Activated CD4-positive, alpha-beta T cell treated with anti-CD3 and anti-CD28 coated beads, Interleukin-2, Interleukin-6, amounts not matched to agents 100 ng/mL and 50 ng/mL, durations not matched to agents 16 hours and 8 hours (primary cell): ENCODE measurements around the gene ATP4A.

Experiments used
- DNase-seq: peaks from one replicate; pipeline ENCODE4 v3.0.0-alpha.2; 2020

Gene ATP4A

DNA sequence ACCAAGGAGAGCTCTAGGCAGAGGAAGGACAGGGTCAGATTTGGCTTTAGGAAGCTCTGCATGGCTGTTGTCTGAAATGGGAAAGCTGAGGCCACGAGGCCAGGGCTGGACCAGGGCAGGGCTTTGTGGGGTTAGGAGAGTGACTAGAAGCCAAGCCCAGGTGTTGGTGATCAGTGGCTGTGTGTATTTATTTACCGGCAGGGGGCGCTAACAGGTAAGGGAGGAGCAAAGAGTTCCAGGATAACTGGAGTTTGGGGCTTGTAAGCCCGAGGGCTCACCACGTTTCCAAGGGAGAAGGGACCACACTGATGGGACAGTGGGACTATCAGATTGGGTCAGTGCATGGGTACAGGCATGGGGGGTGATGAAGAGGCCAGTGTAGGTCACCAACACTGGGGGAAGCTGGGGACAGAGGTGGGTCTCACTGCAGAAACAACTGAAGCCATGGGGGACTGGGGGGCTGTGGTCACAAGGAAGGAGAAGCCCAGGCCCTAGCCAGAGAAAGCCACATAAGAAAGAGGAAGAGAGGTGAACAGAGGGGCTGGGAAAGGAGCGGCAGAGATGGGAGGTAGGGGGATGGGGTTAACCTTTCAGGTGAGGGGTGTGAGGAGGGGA lies 14.2 kb downstream of the ATP4A start:
- peak; percentile 76 for DNase-seq

DNA sequence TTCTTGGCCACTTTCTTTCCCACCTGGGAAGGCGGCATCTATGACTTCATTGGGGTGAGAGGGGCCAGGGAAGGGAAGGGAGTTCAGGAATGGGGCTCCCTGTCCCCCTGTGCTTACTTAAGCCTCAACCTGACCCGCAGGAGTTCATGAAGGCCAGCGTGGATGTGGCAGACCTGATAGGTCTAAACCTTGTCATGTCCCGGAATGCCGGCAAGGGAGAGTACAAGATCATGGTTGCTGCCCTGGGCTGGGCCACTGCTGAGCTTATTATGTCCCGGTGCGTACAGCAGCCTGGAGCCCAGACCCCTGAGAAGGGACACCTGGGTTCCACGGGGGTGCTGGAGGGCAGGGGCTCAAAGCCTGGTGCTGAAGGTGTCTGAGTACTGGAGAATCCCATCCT lies 16.9 kb downstream of the ATP4A start:
- DNase-seq: no peak

DNA sequence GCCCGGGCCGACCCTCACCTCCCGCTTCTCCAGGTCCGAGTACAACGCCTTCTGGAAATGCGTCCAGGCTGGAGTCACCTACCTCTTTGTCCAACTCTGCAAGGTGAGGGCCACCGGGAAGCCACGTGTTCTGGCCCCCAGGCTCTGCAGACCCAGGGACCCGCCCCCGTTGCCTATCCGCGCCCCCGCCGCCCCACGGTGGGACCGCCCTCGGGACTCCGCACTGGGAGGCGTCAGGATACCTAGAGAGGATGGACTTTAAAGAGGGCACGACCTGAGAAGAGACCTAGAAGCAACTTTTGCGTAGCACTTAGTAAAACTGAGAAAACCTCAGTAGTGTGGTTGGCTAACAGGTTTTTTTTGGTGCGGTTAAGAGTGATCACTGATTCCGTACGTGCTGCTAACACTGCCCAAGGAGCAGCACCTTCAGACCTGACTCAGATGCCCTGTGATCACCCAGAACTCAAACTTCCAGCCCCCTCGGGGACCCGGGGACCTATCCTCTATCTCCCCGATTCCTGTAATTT lies 17.5 kb downstream of the ATP4A start:
- DNase-seq: peak; percentile 83

- DNase-seq: peak; percentile 91
Observed at GRCh38 chr19:35545001-35545854, 18.2 kb downstream of the ATP4A start, which contains the start of gene TMEM147. Gene TMEM147, plus strand, starts transcription at chr19:35545626. Its CDS starts 114 bp downstream, at chr19:35545740.

- DNase-seq: no peak
Observed at GRCh38 chr19:35544110-35544802, 19.2 kb downstream of the ATP4A start.

DNA sequence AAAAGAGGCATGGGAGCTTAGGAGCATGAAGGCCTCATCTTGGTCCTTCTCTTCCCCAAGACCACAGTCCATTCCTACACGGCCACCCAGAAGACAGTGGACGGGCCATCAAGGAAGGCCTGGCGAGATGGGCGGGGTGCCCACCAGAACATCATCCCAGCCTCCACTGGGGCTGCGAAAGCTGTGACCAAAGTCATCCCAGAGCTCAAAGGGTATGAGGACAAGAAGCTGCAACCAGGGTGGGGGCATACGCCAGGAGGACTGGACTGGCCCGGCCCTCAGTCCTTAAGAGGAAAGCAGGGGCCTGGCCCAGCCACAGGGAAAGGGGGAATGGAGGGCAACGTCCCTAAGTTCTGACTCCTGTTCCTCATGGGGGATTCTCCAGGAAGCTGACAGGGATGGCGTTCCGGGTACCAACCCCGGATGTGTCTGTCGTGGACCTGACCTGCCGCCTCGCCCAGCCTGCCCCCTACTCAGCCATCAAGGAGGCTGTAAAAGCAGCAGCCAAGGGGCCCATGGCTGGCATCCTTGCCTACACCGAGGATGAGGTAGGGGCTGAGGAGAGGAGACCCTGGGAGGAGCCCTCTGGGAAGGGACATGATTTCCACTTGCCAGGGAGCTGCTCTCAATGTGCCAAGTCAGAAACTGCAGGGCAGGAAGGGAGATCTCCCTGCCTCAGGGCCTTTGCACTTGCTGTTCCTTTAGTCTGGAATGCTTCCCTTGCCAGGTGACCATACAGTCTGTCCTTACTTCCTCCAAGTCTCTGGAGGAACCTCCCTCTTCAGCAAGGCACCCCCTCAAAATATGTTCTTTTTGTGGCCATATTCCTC lies 20.0 kb downstream of the ATP4A start:
- DNase-seq: no peak

DNA sequence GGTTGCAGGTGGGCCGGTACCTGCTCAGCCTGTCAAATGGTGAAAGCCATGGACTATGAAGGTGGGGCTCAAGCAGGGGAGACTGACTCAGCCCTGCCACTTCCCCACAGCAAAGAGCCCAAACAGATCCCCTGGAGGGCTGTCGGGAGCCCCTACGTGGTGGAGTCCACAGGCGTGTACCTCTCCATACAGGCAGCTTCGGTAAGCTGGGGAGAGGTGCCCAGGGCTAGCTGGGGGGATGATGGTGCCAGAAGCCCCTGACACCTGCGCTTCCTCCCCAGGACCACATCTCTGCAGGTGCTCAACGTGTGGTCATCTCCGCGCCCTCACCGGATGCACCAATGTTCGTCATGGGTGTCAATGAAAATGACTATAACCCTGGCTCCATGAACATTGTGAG lies 21.2 kb downstream of the ATP4A start:
- no peak for DNase-seq

GRCh38 chr19:35540356-35540927 lies 23.0 kb downstream of the ATP4A start:
- no peak for DNase-seq

DNA sequence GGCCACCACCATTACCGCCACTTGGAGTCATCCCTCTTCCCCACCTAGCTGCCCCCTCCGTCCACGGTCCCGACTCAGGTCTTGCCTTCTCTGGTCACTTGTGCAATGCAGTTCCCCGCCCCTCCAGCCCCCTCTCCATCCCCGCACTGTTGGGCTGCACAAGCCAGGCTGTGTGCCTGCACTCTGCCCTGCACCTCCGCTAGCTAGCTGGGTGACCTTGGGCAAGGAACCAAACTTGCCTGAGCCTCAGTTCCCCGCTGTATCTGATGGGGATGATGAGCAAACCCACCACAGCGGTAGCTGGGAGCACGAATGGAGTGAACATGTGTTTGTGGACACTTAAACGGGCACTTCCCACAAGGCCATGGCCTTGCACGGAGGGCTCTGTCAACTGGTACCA lies 23.6 kb downstream of the ATP4A start:
- DNase-seq: no peak

DNA sequence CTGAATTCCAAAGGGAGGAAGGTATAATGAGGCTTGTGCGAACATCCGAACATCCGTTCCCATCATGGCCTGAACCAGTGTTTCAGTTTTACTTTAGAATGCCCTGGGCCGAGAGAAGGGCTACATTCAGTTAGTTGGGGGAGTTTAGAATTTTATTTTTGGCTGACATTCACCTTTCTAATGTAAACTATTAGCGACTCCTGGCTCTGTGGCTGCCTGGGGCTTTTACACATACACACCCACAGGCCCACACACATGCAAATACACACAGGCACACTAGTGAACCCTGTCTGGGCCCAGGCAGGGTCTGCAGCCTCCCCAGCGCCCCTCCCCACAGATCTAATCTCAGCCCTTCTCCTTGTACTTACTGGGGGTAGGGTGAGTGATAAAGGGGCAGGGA lies 24.1 kb downstream of the ATP4A start:
- no peak for DNase-seq

GRCh38 chr19:35534803-35535480 lies 28.5 kb downstream of the ATP4A start:
- DNase-seq: no peak

DNA sequence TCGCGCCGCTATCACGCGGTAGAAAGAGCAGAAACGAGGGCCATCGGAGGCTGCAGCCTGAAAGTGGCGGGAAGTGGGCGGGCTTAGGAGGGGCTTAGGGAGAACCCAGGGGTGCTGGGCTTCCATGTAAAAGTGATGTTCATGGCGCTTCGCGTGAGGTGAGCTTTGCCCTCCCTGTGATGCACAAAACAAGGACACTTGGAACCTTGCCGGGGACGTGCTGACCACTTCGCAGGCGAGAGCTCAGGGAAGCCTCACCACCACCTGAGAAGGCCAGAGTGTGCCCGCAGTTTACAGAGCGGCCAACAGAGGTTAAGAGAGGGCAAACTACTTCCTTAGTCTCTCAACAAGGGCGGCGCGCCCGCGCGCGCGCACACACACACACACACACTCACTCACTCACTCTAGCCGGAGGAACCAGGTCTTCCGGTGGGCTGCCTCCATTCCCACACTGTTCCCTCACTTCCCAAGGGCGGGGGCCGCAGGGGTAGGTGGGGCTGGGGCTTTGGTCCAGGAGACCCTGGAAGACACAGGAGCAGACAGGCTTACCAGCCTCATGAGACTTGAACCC lies 29.6 kb downstream of the ATP4A start:
- DNase-seq: peak; percentile 22

GRCh38 chr19:35533201-35533821 lies 30.1 kb downstream of the ATP4A start, which contains the start of gene GAPDHS:
Gene GAPDHS, plus strand, starts transcription at chr19:35533456. Its CDS starts 72 bp downstream, at chr19:35533528.
- no peak for DNase-seq

DNA sequence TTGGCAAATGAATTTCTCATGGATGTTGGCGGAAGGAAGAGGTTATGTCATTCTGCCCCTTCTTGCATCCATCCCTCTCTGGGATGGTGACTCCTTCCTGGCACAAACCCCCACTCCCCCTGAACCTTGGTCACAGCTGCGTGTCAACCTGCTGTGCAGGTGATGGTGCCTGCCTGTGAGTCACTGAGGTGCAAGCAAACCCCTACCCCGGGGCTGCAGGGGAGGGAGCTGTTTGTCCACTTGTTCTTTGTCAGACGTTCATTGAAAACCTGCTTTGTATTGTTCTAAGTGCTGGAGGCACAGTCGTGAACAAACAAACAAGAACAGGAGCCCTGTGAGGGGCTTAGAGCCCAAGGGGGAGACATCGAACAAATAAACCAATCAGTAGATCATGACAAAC lies 32.2 kb downstream of the ATP4A start:
- no peak for DNase-seq

DNA sequence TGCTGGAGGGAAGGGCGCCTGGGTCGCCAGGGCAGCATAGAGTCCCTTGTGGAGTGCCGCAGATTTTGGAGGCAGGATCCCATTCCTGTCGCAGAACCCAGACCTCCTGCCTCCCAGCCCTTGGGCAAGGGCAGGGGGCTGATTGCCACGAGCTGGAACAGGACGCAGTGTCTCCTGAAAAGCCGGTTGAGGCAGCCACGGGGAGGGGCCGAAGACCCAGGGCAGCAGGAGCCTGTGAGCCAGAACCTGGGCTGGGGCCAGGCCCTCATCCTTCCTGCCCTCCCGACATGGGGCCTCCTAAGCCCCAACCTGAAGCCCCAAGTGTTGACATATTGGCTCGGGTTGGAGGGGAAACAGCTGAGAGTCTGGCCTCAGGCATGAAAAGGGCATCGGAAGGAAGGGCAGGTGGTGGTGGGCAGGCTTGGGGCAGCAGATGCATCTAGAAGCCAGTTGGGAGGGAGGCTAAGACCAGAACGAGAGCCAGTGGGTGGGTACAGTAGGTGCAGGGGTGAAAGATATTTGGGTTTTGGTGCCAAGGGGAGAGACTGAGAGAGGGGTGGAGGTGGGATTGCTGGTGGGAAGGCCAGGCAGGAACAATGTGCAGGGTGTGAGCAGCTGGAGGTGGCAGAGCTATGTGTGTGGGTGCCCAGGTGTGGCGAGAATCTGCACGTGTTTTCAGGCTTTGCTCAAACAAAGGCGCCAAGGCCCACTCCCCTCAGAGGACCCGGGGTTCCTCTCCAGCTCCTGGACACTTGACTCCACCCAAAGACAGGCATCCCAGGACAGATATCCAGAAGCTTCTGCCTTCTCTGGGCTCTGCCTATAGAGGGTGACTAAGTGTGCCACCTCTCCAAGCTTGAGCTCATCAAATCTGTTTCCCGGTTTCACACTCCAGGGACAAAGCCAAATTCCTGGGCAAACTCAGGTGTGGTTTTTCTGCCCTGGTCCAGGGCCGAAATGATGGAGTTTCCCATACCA lies 33.9 kb downstream of the ATP4A start:
- DNase-seq: no peak

GRCh38 chr19:35528218-35529038 lies 35.0 kb downstream of the ATP4A start, which contains the start of gene SBSN:
Gene SBSN, minus strand, starts transcription at chr19:35528311. Its CDS starts 30 bp downstream, at chr19:35528281.
- no peak for DNase-seq

- DNase-seq: no peak
Observed at GRCh38 chr19:35525873-35526272, 37.6 kb downstream of the ATP4A start.

DNA sequence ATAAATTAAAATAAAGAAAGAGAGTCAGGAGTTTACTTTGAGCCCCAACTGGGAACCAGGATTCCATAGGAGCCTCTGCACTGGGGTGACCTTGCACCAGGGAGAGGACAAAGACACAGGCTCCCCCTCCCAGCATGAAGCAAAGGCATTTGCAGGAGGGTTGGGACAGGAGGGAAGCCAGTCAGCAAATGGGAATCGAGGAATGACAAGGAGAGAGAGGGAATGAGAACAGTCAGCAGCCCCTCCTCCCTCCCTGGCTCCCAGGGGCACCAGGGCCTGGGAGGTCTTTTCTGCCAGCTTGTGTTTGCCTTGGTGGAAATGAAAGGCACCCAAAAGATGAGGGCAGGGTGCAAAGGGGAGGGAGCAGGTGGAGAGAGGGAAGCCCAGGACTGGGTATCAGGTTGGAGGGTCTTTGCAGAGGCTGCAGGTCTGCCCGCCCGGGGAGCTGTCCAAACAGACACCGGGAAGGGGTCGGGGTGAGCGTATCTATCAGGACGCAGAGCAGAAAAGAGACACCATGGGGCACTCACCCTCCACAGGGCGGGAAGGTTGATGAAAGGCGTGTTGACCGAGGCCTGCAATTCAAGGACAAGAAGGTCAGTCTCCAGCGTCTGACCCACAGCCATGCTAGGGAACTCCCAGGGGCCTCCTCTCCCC lies 39.1 kb downstream of the ATP4A start:
- DNase-seq: no peak
